ENCODE data around the gene NFIA. TPM values are rescaled to one million over a fixed set of nuclear protein-coding genes. Genes with fewer than 3 reads are reported as not detected.
A peak's percentile ranks its signal among the peaks of the same experiment; 100 is the strongest.

The NFIA gene
- total RNA-seq, 1 donor from 2014 or later, result 9.3 TPM

GRCh38 chr1:61330018-61330417, 247.7 kb downstream of the NFIA start:
- DNase-seq (ENCODE audit: low read depth, low spot score), result no peak

GRCh38 chr1:61330571-61330970, 248.2 kb downstream of the NFIA start:
- no peak for DNase-seq (ENCODE audit: low read depth, low spot score)

GRCh38 chr1:61332196-61332753, 249.9 kb downstream of the NFIA start:
- DNase-seq (ENCODE audit: low read depth, low spot score), result no peak

- no peak for DNase-seq (ENCODE audit: low read depth, low spot score)
Observed at GRCh38 chr1:61332796-61333195, 250.4 kb downstream of the NFIA start.

- DNase-seq (ENCODE audit: low read depth, low spot score), result no peak
Observed at GRCh38 chr1:61334718-61335589, 252.6 kb downstream of the NFIA start.

GRCh38 chr1:61337037-61337436, 254.7 kb downstream of the NFIA start:
- DNase-seq (ENCODE audit: low read depth, low spot score), result no peak

GRCh38 chr1:61337441-61337951, 255.1 kb downstream of the NFIA start:
- DNase-seq (ENCODE audit: low read depth, low spot score), result no peak

GRCh38 chr1:61337981-61338848, 255.9 kb downstream of the NFIA start:
- DNase-seq (ENCODE audit: low read depth, low spot score), result peak; percentile 77

GRCh38 chr1:61338899-61339298, 256.5 kb downstream of the NFIA start:
- no peak for DNase-seq (ENCODE audit: low read depth, low spot score)

- DNase-seq (ENCODE audit: low read depth, low spot score), result no peak
Observed at GRCh38 chr1:61341426-61341825, 259.1 kb downstream of the NFIA start.

- no peak for DNase-seq (ENCODE audit: low read depth, low spot score)
Observed at GRCh38 chr1:61343734-61344420, 261.5 kb downstream of the NFIA start.

GRCh38 chr1:61344696-61345095, 262.3 kb downstream of the NFIA start:
- DNase-seq (ENCODE audit: low read depth, low spot score), result no peak

- DNase-seq (ENCODE audit: low read depth, low spot score), result no peak
Observed at GRCh38 chr1:61348025-61348665, 265.8 kb downstream of the NFIA start.

GRCh38 chr1:61352845-61353435, 270.6 kb downstream of the NFIA start:
- DNase-seq (ENCODE audit: low read depth, low spot score), result no peak

GRCh38 chr1:61353797-61354406, 271.5 kb downstream of the NFIA start:
- DNase-seq (ENCODE audit: low read depth, low spot score), result no peak

- no peak for DNase-seq (ENCODE audit: low read depth, low spot score)
Observed at GRCh38 chr1:61356016-61356415, 273.7 kb downstream of the NFIA start.

GRCh38 chr1:61356995-61357394, 274.6 kb downstream of the NFIA start:
- no peak for DNase-seq (ENCODE audit: low read depth, low spot score)

GRCh38 chr1:61357539-61357938, 275.2 kb downstream of the NFIA start:
- DNase-seq (ENCODE audit: low read depth, low spot score), result no peak

GRCh38 chr1:61358770-61359455, 276.6 kb downstream of the NFIA start:
- peak; percentile 29 for DNase-seq (ENCODE audit: low read depth, low spot score)

Measured in pulmonary artery endothelial cell (primary cell).